ENCODE results near the gene SMIM38. TPM values are rescaled to one million over a fixed set of nuclear protein-coding genes. Genes with fewer than 3 reads are reported as not detected.

SMIM38 gene
- polyA plus RNA-seq (ENCODE audit: insufficient read depth in 1 of 5, insufficient read length in 5 of 5, low replicate concordance in 1 of 5), result 1 to 10 TPM in 2 of 5 donors, under 1 TPM in 3; 0.21 to 1.1 (median 0.75) TPM
- long read RNA-seq, donor 1, result 0 reads
- long read RNA-seq, donor 2, result 0 reads
- long read RNA-seq, donor 3, result 0 reads
- long read RNA-seq, donor 4, result 0 reads
- long read RNA-seq, donor 5, result 0 reads
- long read RNA-seq, donor 6, result 0 reads
- long read RNA-seq, donor 7, result 0 reads
- long read RNA-seq, donor 8, result 0 reads

DNA sequence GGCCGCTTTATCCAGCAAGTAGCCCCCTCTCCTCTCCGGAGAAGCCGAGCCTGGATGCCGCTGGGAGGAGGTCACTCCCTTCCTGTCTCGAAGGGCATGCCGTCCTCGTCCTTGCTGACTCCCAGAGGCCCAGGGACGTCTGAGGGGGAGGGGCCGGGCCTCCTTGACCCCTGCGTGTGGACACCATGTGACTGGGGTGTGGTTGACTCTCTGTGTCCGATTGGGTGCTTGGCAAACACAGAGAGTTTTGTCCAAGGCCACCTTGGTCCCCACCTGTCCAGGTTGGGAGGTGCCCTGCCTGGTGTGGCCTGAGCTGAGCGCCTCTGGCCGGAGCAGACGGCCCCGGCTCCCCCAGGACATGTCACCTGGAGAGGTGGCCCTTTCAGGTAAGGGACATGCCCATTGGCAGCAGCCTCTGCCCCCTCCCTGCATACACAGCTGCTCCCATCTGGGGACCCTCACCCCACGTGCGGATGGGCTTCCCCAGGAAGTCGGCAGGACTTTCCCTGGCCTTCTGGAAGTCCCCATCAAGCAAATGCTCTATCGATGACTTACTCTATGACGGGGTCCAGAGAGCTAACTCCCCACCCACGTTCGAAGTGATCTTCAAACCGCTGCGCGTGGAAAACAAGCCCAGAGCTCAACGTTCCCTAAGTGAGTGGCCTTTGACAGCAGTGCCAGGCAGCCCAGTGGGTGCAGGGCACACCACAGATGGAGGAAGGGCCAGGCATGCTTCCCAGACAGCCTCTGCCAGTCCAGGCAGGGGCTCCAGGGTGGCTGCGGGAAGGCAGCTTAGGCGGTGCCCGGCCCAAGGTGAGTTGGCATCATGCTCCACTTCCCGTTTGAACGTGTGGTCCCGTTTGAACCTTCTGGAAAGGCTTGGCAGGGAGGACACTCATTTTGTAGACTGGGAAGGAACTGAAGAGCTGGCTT, at the start of gene SMIM38:
SMIM38 (plus strand) TSS at position 634 of the 933 bp plus-strand sequence. CDS start 1,912 bp downstream, outside the sequence.
- DNase-seq, result no peak

DNA sequence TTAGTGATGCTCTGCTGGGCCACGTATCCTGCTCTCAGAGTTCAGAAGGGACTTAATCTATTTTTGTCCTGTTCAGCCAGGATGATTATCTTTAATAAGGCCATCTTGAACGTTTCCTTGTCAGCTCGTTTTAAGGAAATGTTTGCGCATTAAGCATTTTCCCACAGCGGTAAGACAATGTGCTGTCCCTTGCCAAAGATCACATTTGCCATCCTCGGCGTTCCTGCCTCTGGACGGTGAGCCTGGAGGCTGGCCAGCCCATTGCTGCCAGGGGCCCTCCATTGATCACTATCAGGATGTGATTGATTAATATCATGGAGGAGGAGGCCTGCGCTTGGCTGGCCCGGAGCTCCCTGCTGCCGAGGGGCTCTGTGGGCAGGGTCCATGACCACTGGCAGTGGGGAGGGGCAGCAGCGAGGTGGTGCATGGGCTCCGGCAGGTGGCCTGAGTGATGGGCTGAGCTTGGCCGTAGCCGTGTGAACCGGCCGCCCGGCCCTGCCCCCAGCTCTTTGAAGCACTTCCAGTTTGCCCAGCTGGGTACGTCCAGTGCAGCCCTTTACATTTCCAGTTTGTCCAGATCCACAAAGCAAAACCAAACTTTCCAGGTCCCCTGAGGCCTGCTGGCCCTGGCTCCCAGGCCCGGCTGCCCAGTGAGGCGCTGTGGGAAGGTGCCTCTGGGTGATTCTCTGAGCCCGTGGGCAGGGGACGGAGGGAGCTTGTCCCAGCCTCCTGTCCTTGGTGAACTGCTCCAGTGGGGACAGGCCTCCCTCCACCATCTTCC, 49.5 kb upstream of the SMIM38 start:
- peak; percentile 73 to 77 for DNase-seq

DNA sequence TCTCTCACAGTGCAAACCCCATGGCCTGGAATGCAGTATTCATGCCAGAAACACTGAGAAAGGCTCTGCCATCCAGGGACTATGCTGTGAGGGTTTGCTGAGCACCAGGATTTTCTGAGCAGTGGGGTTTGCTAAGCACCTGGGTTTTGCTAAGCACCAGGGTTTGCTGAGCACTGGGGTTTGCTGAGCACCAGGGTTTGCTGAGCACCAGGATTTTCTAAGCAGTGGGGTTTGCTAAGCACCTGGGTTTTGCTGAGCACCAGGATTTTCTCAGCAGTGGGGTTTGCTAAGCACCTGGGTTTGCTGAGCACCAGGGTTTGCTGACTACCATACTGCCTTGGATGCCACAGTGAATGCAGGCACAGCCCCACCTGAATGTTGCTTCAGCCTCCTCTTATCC, 48.3 kb upstream of the SMIM38 start:
- DNase-seq, result no peak

DNA sequence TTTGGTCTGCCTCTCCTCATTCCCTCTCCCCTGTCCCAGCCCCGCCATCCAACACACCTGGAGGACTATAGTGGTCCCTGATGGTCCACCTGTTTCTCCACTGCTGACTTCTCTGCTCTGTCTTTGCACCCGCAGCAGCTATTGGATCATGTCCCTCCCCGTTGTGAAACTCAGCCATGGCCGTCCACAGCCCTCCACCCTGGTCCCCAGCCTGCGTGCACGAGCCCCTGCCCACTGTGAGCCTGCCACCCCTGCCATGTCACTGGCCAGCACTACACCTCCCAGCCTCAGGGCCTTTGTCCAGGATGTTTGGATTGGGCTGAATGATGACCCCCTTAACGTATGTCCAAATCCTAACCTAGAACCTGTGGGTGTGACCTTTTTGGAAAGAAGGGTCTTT, 47.7 kb upstream of the SMIM38 start:
- no peak for DNase-seq

DNA sequence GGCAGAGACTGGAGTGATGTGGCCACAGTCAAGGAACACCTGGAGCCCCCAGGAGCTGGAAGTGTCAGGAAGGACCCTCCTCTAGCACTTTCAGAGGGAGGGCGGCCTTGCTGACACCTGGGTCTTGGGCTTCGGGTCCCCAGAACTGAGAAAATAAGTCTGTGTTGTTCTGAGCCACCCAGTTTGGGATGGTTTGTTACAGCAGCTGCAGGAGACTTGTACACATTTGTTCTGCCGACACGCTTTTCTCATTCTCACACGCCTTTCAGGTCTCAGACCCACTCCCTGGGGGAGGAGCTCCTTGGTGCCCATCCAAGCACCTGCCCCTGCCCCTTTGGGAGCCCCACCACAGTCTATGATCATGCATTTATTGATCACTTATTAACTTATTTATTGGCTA, 47.2 kb upstream of the SMIM38 start:
- DNase-seq, result no peak

DNA sequence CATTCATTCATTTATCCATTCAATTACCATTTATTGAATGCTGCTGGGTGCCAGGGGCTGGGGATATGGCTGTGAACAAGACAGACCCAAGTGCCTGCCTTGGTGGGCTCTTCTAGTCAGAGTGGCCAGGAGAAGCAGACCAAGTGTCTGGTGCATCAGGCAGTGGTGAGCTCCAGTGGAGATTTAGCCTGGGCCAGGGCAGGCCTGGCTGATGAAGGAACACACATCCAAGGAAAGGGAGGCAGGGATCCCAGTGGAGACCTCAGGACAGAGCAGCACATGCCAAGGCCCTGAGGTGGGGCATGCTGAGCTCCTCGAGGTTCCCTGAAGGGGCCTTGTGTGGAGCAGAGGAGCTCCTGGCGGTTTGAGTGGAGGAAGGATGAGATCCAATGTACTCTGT, 46.6 kb upstream of the SMIM38 start:
- no peak for DNase-seq

DNA sequence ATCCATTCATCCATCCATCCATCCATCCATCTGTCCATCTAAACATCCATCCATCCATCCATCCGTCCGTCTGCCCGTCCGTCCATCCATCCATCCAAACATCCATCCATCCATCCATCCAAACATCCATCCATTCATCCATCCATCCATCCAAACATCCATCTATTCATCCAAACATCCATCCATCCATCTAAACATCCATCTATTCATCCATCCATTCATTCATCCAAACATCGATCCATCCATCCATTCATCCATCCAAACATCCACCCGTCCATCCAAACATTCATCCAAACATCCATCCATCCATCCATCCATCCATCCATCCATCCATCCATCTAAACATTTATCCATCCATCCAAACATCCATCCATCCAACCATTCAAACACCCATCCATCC, 45.3 kb upstream of the SMIM38 start:
- DNase-seq, result no peak

DNA sequence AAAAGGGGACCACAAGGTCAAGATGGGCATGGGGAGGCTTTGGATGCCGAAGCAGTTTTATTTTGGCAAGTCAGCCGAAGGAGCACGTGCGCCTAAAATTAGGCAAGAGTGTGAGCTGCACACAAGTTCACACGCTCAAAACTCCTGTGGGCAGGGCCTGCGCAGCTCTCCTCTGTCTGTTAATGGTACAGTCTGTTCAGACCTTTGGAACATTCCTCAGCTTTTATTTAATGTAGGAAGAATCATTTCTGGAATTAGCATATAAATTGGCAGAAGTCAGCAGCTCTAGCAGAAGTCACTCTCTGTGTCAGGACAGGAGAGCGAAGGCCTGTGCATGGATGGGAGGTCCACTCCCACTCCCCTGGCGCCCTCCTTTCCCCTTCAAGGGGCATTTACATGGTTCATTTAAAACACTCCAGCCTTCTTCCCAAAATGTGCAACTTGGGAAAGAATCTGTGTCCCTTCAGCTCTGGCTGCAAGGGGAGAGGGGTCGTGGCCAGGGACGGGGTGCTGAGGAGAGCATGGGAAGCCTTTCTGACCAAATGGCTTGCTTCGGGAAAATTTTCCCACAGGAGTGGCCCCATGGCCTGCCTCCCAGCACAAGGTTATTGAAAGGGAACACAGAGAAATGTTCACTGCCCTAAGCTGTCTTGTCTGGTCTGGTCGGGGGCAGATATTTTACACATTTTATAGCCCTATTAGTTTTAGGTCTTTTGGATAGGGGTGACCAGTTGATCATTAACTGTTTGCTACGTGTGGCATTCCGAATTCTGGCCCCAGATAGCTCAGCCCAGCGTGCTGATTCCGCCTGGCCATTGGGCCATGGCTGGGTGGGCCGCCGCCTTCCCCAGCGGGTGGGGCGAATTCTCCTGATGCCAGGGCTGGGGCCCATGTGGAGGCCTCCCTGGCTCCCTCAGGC, 43.9 kb upstream of the SMIM38 start:
- DNase-seq, result no peak

DNA sequence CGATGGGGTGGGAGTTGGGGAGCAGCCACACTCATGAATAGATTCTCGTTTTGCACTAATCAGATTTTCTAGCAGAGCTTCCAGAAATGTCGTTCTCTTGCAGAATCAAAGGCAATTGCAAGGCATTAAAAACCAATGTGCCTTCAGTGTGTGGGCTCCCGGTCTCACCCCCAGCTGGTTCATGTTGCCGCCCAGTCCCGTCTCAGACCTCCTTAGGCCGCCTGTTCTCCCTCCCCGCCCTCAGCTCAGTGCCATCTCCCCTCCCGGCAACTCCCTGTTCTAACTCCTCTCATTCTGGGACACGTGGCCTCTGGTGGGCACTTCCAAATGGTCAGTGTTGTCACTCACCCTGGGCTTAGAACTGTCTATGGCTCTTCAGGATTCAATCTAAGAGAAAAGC, 42.5 kb upstream of the SMIM38 start:
- DNase-seq, result no peak

DNA sequence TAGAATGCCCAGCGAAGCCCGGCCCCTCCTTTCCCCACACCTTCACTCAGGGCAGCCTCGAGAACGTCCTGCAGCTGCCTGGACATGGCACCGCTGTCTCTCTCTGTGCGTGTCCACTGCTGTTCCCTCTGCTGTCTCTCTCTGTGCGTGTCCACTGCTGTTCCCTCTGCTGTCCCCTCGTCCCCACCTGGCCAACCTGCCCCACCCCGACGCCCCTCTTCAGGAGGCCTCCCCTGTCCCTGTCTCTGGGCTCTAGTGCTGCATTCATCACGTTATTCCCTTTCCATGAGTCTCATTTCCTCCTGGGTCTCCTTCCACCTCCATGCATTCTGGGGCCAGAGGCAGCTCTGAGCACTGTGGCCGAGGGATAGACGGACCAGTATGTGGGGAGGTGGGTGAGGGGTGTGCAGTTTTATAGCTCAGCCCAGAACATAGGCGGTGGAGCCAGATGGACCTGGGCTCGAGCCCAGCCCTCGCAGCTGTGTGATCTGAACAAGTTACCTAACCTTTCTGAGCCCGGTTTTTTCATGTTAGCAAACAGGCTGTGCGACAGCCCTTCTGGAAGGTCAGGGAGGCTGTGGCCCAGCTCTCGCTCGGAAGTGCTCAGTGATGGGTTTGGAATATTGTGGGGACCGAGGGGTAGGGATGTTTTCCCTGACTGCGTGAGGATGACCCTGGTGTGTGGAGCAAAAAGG, 41.9 kb upstream of the SMIM38 start:
- DNase-seq, result no peak

DNA sequence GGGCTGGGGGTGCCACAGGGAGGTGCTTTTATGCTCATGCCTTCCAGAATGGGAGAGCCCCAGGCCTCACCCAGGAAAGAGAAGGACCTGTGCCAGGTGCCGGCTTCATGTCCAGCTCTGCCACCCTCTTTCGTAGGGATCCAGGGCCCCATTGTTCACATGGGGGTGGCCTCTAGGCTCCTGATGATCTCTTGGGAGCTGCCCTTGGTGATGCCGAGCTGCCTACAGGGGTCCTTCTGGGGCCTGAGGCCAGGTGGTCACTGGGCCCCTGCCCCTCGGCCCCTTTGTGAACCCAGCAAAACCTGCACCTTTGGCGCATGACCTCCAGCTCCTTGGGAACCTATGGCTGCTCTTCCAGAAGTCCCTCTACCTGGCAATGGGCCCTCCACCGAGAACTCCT, 41.4 kb upstream of the SMIM38 start:
- no peak for DNase-seq

DNA sequence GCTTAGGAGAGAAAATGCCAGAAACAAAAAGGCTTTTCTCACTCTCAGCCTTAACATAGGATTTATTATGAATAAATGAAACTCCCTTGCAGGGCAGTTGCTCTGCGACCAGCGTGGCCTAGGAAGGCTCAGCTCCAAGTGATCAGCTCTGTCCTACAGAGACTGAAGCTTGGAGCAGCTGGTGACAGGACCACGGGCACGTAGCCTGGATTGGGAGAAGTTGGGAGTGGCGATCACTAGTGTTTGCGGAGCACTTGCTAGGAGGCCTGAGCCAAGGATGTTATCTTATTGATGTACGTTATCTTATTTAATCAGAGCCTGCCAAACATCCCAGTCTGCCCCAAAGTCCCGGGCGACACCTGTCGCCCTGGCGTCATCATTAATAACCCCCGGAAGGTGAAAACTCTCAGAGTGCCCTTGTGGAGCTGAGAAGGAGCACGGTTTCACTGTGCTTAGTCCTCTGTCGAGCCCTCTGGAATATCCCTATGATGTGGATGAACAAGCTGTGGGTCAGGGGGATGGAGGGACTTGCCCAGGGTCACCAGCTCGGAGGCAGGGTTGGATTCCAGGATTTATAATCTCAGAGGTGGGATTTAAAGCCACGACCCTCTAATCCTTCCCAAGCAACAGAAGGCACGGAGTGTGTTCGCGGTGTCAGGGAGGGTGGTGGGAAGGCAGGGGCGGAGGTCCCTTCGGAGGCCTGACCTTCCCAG, 40.8 kb upstream of the SMIM38 start:
- DNase-seq, result no peak

DNA sequence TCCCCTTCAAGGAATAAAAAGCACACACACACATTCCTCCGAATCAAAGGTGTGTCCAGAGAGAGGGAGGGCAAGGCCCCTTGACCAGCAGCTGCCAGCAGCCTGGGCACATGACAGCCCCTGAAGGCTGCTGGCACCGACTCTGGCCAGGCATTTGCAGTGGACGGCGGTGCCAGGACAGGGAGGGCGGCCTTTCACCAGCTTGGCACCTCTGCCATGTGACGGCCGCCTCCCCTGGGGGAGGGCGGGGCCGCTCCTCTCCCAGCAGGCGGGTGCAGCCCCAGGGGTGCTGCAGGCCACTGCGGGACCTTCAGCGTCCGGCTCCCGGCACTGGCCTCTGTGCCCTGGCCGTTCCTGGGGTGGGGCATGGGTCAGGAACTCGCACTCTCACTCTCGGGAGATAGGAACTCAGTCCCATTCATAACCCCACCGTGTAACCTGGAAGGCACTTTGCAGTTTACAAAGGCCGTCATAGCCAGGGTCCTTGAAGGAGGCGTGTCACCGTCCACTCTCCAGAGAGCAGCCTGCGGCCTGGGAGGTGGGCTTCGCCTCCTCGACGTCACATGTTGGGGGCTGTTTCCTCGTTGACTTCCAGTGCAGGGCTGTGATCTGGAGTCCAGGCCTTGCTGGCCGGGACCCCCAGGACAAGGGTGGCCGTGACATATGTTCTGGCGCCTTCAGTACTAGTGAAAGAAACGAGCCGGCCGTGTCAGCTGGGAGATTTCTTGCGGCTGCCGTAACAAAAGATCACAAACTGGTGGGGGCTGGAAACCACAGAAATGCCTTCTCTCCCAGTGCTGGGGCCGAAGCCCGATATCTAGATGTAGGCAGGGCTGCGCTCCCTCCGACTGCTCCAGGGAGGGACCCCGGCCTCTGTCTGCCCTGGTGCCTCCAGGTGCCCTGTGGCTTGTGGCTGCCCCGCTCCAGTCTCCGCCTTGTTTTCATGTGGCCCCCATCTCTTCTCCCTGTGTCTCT, 39.9 kb upstream of the SMIM38 start:
- DNase-seq, result no peak

DNA sequence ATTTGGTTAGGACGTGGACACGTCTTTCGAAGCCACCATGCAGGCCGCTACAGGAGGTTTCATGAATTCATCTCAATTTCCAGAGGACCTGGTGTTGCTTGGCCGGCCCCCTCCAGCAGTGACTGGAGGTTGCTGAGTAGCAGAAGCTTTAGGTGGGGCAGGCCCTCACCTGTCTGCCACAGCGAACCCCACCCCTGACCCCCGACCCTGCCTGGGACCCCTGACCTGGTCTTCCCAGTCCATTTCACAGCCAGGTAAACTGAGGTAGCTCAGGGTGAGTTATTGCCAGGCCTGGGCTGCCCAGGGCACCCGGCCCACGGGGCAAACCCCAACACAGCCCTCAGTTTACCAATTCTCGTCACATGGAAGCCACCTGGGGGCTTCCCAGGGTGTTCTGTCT, 39.1 kb upstream of the SMIM38 start:
- DNase-seq, result no peak

DNA sequence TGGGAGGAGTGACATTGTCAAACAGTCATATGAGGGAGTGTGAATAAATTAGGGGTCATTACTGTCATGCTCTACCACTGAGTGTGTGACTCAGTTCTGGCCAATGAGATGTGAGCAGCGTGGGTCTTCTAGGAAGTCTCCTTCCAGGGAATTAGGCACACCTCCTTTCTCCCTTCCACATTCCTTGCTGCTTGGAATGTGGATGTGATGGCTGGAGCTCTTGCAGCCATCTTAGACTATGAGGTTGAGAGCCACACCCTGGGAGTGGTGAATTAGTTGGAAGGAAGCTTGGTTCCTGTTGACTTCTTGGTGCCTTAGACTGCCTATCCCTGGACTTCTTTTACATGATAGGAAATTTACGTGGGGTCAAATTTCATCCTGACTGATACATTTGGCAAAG, 36.5 kb upstream of the SMIM38 start:
- no peak for DNase-seq

DNA sequence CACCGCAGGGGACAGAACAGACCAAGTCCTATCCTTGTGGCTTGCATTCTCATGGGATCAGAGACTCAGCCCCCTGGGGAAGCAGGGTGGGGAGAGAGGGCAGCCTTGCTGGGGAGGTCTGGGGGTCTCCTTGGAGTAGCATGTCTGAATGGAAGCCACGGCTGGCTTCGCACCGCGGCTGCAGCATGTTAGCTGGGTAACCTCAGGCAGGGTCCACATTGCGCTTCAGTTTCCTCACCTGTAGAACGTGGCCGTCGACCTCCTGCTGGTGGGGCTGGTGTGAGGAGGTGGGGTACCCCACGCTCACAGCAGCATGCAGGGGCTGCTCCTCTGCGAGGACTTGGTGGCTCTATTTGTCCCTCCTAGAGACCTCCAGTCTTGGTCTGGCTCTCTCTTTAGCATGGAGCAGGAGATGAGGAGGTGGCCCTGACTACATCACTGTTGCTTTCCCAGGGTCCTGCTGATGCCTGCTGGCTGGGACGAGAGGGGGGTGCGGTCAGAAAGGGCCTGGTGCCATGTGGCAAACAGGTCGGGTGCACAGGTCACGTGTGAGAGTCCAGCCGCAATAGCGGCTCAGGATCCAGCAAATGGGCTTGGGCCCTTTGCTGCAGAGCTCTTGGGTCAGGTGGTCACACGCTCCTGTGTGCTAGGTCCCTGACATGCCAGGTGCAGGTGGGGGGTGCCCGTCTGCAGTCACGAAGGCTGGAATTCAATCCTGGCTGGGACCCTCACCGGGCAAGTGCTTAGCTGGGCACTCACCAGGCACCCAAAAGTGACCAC, 35.4 kb upstream of the SMIM38 start:
- no peak for DNase-seq

DNA sequence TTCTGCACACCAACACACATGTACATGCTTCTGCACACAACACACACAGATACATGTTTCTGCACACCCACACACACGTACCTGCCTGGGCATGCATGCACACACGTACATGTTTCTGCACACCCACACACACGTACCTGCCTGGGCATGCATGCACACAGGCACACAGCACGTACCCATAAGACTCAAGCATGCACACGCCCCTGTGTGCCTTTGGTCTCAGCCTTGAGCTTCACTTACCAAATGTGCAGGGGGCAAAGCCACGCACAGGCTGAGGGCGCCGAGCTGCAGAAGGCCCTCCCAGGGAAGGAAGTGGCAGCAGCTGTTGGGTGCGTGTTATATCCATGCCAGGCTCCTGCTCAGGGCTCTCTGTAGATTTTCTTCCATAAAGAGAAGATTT, 34.7 kb upstream of the SMIM38 start:
- no peak for DNase-seq
